Measurements from ENCODE around the gene GRK4.

The GRK4 gene

GRCh38 chr4:3074846-3075651, 111.7 kb downstream of the GRK4 start:
- H3K4me3 ChIP-seq (ENCODE audit: low read length), result peak overlapping the region; percentile 93
- DNase-seq (ENCODE audit: low read depth), result peak; percentile 75
- no peak for TF ChIP-seq CTCF (IDR thresholded peaks at IDR 0.05; ENCODE audit: insufficient read depth, low read depth, low read length, missing control alignments)

- no peak for TF ChIP-seq CTCF (IDR thresholded peaks at IDR 0.05; ENCODE audit: insufficient read depth, low read depth, low read length, missing control alignments)
- DNase-seq (ENCODE audit: low read depth), result no peak
These were observed 112.2 kb downstream of the GRK4 start for GRCh38 chr4:3075652-3075981.

GRCh38 chr4:3077796-3078195, 114.4 kb downstream of the GRK4 start:
- H3K4me3 ChIP-seq (ENCODE audit: low read length), result no peak overlapping the region
- no peak for TF ChIP-seq CTCF (IDR thresholded peaks at IDR 0.05; ENCODE audit: insufficient read depth, low read depth, low read length, missing control alignments)
- DNase-seq (ENCODE audit: low read depth), result no peak

More at GRCh38 chr4:3075652-3075981, 112.2 kb downstream of the GRK4 start:
- peak overlapping the region; percentile 93 for H3K4me3 ChIP-seq (ENCODE audit: low read length)

- no peak for TF ChIP-seq CTCF (IDR thresholded peaks at IDR 0.05; ENCODE audit: insufficient read depth, low read depth, low read length, missing control alignments)
- no peak overlapping the region for H3K4me3 ChIP-seq (ENCODE audit: low read length)
- DNase-seq (ENCODE audit: low read depth), result no peak
These were observed 116.3 kb downstream of the GRK4 start for GRCh38 chr4:3079694-3080123.

GRCh38 chr4:3082925-3083515, 119.6 kb downstream of the GRK4 start:
- no peak for DNase-seq (ENCODE audit: low read depth)
- no peak overlapping the region for H3K4me3 ChIP-seq (ENCODE audit: low read length)
- TF ChIP-seq CTCF (IDR thresholded peaks at IDR 0.05; ENCODE audit: insufficient read depth, low read depth, low read length, missing control alignments), result no peak

GRCh38 chr4:3083732-3084131, 120.4 kb downstream of the GRK4 start:
- no peak for TF ChIP-seq CTCF (IDR thresholded peaks at IDR 0.05; ENCODE audit: insufficient read depth, low read depth, low read length, missing control alignments)
- H3K4me3 ChIP-seq (ENCODE audit: low read length), result no peak overlapping the region
- no peak for DNase-seq (ENCODE audit: low read depth)
